HG03064 (cell line): ENCODE data around the gene PRKX.
"Not testable (repeated sequence)": the region's sequence is repeated elsewhere in the genome, so short reads cannot be mapped to it uniquely, and the experiment has no call there.

Source experiments
- ATAC-seq: cut with Tn5 transposase; IDR thresholded peaks from one replicate; pipeline ENCODE4 v1.9.1; 2021; ENCODE audit warnings: low read depth; ENCODE audit not compliant: unreplicated experiment

PRKX gene

GRCh38 chrX:3585719-3586118, 127.7 kb downstream of the PRKX start:
- no peak for ATAC-seq

GRCh38 chrX:3584415-3584996, 128.9 kb downstream of the PRKX start:
- no peak for ATAC-seq

- no peak for ATAC-seq
Measured at GRCh38 chrX:3582451-3582850, 131.0 kb downstream of the PRKX start.

GRCh38 chrX:3581609-3582108, 131.8 kb downstream of the PRKX start:
- no peak for ATAC-seq

- ATAC-seq: no peak
Measured at GRCh38 chrX:3577551-3577950, 135.9 kb downstream of the PRKX start.

- no peak for ATAC-seq
Measured at GRCh38 chrX:3576886-3577501, 136.5 kb downstream of the PRKX start.

GRCh38 chrX:3567686-3568085, 145.8 kb downstream of the PRKX start:
- no peak for ATAC-seq

GRCh38 chrX:3563451-3563850, 150.0 kb downstream of the PRKX start:
- no peak for ATAC-seq

GRCh38 chrX:3560010-3560409, 153.4 kb downstream of the PRKX start:
- ATAC-seq: not testable (repeated sequence)
